Measurements from ENCODE around the gene SPEN.
A peak's percentile ranks its signal among the peaks of the same experiment; 100 is the strongest.
"Not testable (repeated sequence)": the region's sequence is repeated elsewhere in the genome, so short reads cannot be mapped to it uniquely, and the experiment has no call there.

Gene SPEN

GRCh38 chr1:15847100-15847892 is at the start of gene SPEN:
Gene SPEN, plus strand, starts transcription at chr1:15847707. Its CDS starts 361 bp downstream, at chr1:15848068.
- peak; percentile 99 for DNase-seq

DNA sequence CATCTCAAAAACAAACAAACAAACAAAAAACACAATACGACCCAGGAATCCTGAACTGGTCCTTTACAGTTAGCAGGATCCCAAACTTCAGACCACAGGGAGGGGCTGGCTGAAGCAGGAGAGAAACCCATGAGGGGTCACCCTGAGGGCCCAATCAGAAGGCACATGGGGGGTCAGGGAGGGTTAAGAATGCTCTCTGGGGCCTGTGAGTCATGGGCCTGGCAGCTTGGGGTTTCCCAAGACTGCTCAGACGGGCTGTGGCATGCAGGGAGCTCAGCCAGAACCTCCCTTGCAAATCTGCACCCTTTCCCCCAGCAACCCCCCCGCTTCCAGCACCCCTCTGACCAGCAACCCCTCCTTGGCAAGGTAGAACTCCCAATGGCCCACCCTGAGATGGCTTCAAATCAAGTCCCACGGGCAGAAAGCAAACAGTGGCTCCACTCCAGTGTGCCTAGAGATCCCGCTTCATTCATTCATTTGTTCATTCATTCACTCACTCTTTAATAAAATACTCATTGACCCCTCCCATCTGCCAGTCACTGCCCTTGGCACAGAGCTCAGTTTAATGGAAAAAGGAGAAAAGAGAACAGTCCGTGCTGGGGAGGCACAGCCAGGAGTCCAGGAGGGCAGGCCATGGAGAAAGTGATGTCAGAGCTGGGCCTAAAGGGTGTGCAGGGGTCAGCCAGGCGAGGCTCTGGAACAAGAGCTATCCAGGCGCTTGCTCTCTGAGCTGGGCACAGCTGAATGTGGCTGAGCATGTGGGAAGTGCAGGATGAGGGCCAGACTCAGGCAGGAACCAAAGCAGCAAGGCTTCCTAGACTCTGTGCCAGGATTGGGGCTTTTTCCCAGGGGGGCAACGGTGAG is 48.3 kb upstream of the SPEN start:
- DNase-seq = peak; percentile 63

GRCh38 chr1:15799928-15800835 is 47.3 kb upstream of the SPEN start:
- no peak for DNase-seq

GRCh38 chr1:15802234-15802965 is 45.1 kb upstream of the SPEN start:
- no peak for DNase-seq

GRCh38 chr1:15803380-15803779 is 44.1 kb upstream of the SPEN start:
- no peak for DNase-seq

- DNase-seq = no peak
Measured at GRCh38 chr1:15804060-15804459, 43.4 kb upstream of the SPEN start.

DNA sequence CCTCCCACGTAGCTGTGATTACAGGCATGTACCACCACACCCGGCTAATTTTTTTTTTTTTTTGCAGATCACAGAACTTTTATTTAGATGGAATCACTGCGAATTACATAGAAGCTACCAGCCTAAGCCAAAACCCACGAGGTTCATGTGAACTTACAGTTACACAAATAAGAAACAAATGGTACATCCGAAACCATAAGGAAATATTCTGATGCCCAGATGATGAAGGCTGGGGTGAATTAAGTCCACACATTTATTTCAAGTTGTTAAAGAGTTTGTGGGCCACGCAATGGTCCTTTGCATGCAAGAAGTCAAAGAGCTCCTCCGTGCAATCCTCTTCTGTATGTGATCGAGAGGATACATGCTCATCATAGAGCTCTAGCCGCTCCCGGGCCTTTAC is 40.4 kb upstream of the SPEN start:
- no peak for DNase-seq

- DNase-seq = not testable (repeated sequence)
Measured at GRCh38 chr1:15807549-15807948, 40.0 kb upstream of the SPEN start, which contains the start of gene UQCRHL. Gene UQCRHL, minus strand, starts transcription at chr1:15807649. Its CDS starts 0 bp downstream, at chr1:15807649.

DNA sequence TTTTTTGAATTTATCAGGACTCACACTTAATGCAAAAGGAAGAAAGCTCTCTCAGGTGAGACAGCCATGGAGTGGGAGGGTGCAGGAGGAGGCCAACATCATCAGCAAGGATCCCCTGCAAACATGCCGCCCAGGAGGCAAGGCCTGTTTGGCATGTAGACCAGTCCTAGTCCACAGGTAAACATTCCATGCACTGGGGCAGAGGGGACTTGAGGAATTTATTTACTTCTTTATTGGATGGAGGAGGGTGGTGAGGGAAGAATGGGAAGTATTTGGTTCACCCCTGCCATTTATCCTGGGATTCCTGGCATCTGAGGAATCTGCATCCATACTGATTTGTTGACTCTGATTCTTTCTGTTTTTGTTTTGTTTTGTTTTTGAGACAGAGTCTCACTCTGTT is 38.6 kb upstream of the SPEN start:
- DNase-seq = no peak

GRCh38 chr1:15810073-15810472 is 37.4 kb upstream of the SPEN start:
- DNase-seq = no peak

DNA sequence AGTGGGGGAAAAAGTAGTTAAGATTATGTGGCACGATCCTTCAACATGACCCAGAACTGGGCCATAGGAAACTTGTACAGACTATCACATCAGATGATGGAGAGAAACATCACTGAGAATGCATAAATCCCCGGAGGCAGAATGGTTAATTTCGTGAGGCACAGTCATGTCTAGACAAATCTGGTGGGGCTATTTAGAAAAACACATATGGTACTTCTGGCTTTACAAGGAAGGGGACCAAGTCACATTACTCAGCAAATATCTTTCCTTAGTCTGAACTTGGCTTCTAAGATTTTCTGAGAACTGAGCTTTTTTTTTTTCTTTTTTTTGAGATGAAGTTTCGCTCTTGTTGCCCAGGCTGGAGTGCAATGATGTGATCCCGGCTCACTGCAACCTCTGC is 30.8 kb upstream of the SPEN start:
- DNase-seq = no peak

DNA sequence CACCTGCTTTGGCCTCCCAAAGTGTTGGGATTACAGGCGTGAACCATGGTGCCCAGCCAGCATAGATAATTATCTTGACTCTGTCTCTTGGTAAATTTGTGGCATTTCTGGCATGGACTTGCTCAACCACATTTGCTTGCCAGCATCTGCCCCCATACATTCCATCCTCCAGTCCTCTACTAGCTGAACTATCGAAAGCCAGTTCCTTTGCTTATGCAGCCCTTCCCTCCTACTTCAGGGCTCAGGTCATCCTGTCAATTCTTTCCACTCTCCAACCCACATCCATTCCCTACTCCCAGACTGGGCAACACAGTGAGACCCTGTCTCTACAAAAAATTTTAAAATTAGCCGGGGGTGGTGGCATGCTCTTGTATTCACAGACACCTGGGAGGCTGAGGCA is 27.0 kb upstream of the SPEN start:
- no peak for DNase-seq

GRCh38 chr1:15825800-15826199 is 21.7 kb upstream of the SPEN start:
- no peak for DNase-seq

- DNase-seq = no peak
Measured at GRCh38 chr1:15826810-15827507, 20.5 kb upstream of the SPEN start.

DNA sequence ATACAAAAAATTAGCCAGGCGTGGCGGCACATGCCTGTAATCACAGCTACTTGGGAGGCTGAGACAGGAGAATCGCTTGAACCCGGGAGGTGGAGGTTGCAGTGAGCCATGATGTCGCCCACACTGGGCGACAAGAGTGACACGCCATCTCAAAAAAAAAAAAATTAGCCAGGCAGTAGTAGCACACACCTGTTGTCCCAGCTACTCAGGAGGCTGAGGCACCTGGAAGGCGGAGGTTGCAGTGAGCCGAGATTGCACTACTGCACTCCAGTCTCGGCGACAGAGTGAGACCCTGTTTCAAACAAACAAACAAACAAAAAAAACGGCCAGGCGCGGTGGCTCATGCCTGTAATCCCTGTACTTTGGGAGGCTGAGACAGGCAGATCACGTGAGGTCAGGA is 19.9 kb upstream of the SPEN start:
- not testable (repeated sequence) for DNase-seq

- not testable (repeated sequence) for DNase-seq
Measured at GRCh38 chr1:15828931-15829330, 18.6 kb upstream of the SPEN start.

DNA sequence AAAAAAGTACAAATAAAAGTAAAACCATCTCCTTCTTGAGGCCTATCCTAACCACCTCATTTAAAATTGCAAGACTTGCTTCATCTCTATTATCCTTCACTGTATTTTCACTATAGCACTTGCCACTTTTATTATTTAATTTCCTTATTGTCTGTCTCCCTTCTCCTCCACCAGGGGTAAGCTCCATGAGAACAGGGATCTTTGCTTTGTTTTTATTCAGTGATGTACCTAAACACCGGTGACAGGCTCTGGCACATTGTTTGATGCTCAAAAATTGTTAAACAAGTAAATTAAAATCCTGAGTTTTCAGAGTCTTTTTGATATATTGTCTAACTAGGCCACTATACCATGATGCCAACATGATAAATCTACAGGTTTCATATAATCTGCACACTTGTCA is 17.2 kb upstream of the SPEN start:
- DNase-seq = no peak

- DNase-seq = no peak
Measured at GRCh38 chr1:15833069-15833679, 14.3 kb upstream of the SPEN start.

GRCh38 chr1:15833842-15834405 is 13.6 kb upstream of the SPEN start:
- no peak for DNase-seq

DNA sequence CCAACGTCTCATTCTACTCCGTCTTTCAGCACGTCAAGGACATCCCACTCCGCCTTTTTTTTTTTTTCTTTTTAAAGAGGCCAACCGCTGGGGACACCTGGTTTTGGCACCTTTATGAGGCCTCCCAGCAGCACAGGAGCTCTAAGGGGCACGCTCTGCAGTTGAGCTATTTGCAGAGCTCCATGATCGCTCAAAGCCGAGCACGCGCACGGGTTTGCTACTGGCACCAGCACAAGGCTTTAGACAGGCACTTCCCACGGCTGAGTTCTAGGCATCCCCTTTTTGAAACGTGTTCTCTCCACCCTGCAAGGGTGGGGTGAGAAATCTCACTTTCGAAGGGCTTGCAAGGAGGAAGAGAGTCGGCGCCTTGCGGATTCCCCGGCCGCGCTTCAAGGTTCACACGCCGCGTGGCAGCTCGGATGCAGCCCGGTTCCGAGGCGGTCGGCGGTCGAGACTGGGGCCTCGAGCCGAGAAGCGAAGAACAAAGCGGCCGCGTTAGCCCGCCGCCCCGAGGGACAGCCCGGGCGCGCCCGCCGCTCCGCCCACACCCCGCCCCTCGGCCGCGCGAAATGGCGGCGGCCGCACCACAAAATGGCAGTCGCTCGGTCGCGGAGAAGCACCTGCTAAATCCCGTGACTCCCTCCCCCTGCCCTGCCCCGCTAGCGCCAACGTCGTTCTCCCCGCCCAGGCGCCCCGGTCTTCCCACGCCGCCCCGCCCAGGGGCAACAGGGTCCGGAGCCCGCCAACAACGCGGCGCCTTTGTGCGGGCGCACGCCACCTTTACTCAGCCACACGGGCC is 12.9 kb upstream of the SPEN start:
- peak; percentile 85 for DNase-seq

Data from NK-92 treated with Interleukin-12 subunit alpha and Interleukin-12 subunit beta, amount 100 ng/mL, for 24 hours (cell line).